H9 (cell line): ENCODE results near the gene KRT74. TPM values are rescaled to one million over a fixed set of nuclear protein-coding genes. Genes with fewer than 3 reads are reported as not detected.

Experiments
- DNase-seq: peaks from one replicate; pipeline ENCODE4 v3.0.0-alpha.2; 2017
- H2AFZ ChIP-seq: one replicate; pipeline ENCODE4 v1.6.1; 2013; ENCODE audit warnings: mild to moderate bottlenecking, low read length, control low read depth, moderate library complexity
- H2AK5ac ChIP-seq: 2 replicates; pipeline ENCODE4 v1.6.1; 2013; ENCODE audit warnings: low read length, control low read depth, mixed read lengths; ENCODE audit not compliant: insufficient read length
- H2BK120ac ChIP-seq: one replicate; pipeline ENCODE4 v1.6.1; 2013; ENCODE audit warnings: low read depth, mild to moderate bottlenecking, low read length, control low read depth, inconsistent platforms; ENCODE audit not compliant: poor library complexity, severe bottlenecking
- H2BK12ac ChIP-seq: 2 replicates; pipeline ENCODE4 v1.6.1; 2013; ENCODE audit warnings: low read length, control low read depth, mixed read lengths, low read depth; ENCODE audit not compliant: insufficient read length
- H2BK15ac ChIP-seq: 2 replicates; pipeline ENCODE4 v1.6.1; 2013; ENCODE audit warnings: low read depth, low read length, control low read depth
- H2BK20ac ChIP-seq: one replicate; pipeline ENCODE4 v1.6.1; 2013; ENCODE audit warnings: low read depth, mild to moderate bottlenecking, low read length, control low read depth, inconsistent platforms; ENCODE audit not compliant: poor library complexity, severe bottlenecking
- H2BK5ac ChIP-seq: 2 replicates; pipeline ENCODE4 v1.6.1; 2013; ENCODE audit warnings: low read length, control low read depth, mixed read lengths; ENCODE audit not compliant: insufficient read length
- H3K14ac ChIP-seq: 2 replicates; pipeline ENCODE4 v1.6.1; 2013; ENCODE audit warnings: low read length, control low read depth; ENCODE audit not compliant: insufficient read depth
- H3K18ac ChIP-seq: 2 replicates; pipeline ENCODE4 v1.6.1; 2013; ENCODE audit warnings: low read depth, mild to moderate bottlenecking, mixed read lengths, low read length, control low read depth; ENCODE audit not compliant: insufficient read length
- H3K23ac ChIP-seq: 2 replicates; pipeline ENCODE4 v1.6.1; 2013; ENCODE audit warnings: low read length, control low read depth, mixed read lengths, low read depth; ENCODE audit not compliant: insufficient read length
- H3K23me2 ChIP-seq: 2 replicates; pipeline ENCODE4 v1.6.1; 2013; ENCODE audit warnings: low read depth, mild to moderate bottlenecking, mixed read lengths, low read length, control low read depth; ENCODE audit not compliant: insufficient read length, poor library complexity, severe bottlenecking
- H3K27ac ChIP-seq: 2 replicates; pipeline ENCODE4 v1.5.1; 2013; ENCODE audit warnings: low read length, control low read depth, mixed read lengths, low read depth; ENCODE audit not compliant: insufficient read length
- H3K27me3 ChIP-seq: 2 replicates; pipeline ENCODE4 v1.6.1; 2013; ENCODE audit warnings: low read length, control low read depth, inconsistent platforms; ENCODE audit not compliant: insufficient read depth
- H3K4ac ChIP-seq: 2 replicates; pipeline ENCODE4 v1.6.1; 2013; ENCODE audit warnings: low read depth, mild to moderate bottlenecking, control low read depth, inconsistent platforms, low read length, moderate library complexity
- H3K4me1 ChIP-seq: 2 replicates; pipeline ENCODE4 v1.6.1; 2013; ENCODE audit warnings: low read length, control low read depth, inconsistent platforms; ENCODE audit not compliant: insufficient read depth
- H3K4me2 ChIP-seq: 2 replicates; pipeline ENCODE4 v1.6.1; 2013; ENCODE audit warnings: low read length, control low read depth, mixed read lengths; ENCODE audit not compliant: insufficient read length, insufficient read depth
- H3K56ac ChIP-seq: 2 replicates; pipeline ENCODE4 v1.6.1; 2013; ENCODE audit warnings: low read depth, mild to moderate bottlenecking, mixed read lengths, low read length, control low read depth; ENCODE audit not compliant: insufficient read length
- H3K79me1 ChIP-seq: 2 replicates; pipeline ENCODE4 v1.6.1; 2013; ENCODE audit warnings: low read depth, mild to moderate bottlenecking, moderate library complexity, low read length, control low read depth, inconsistent platforms; ENCODE audit not compliant: insufficient read depth, poor library complexity, severe bottlenecking
- H3K79me2 ChIP-seq: 2 replicates; pipeline ENCODE4 v1.6.1; 2013; ENCODE audit warnings: low read length, control low read depth, inconsistent platforms; ENCODE audit not compliant: insufficient read depth
- H3K9ac ChIP-seq: 2 replicates; pipeline ENCODE4 v1.6.1; 2013; ENCODE audit warnings: low read length, control low read depth, mixed read lengths; ENCODE audit not compliant: insufficient read length; ENCODE audit errors: extremely low read depth
- H3K9me3 ChIP-seq: one replicate; pipeline ENCODE4 v1.6.1; 2013; ENCODE audit warnings: low read depth, low read length, inconsistent platforms; ENCODE audit not compliant: control insufficient read depth
- H3T11ph ChIP-seq: one replicate; pipeline ENCODE4 v1.6.1; 2013; ENCODE audit warnings: mild to moderate bottlenecking, low read length, control low read depth, inconsistent platforms
- H4K20me1 ChIP-seq: one replicate; pipeline ENCODE4 v1.6.1; 2013; ENCODE audit not compliant: control insufficient read depth, insufficient read length, insufficient read depth
- H4K5ac ChIP-seq: 2 replicates; pipeline ENCODE4 v1.6.1; 2013; ENCODE audit warnings: low read depth, mild to moderate bottlenecking, mixed read lengths, low read length, control low read depth; ENCODE audit not compliant: insufficient read length
- H4K8ac ChIP-seq: replicated peaks from 2 replicates; pipeline ENCODE4 v1.6.1; 2013; ENCODE audit warnings: low read length, control low read depth, mixed read lengths, low read depth; ENCODE audit not compliant: insufficient read length
- H4K91ac ChIP-seq: 2 replicates; pipeline ENCODE4 v1.6.1; 2013; ENCODE audit warnings: low read depth, mild to moderate bottlenecking, moderate library complexity, mixed read lengths, low read length, control low read depth; ENCODE audit not compliant: insufficient read length
- H3K27ac Mint-ChIP-seq, 3 experiments: 2 replicates in 2 of 3; 3 replicates in 1 of 3; pipeline ENCODE4 v1.8.0; 2020 to 2021; ENCODE audit warnings: mixed read lengths in 3 of 3, mild to moderate bottlenecking in 1 of 3, moderate library complexity in 1 of 3
- H3K27me3 Mint-ChIP-seq: 2 replicates; pipeline ENCODE4 v1.8.0; 2021; ENCODE audit warnings: low read depth, mild to moderate bottlenecking, moderate library complexity, mixed read lengths
- H3K36me3 Mint-ChIP-seq, 3 experiments: 2 replicates in 2 of 3; 3 replicates in 1 of 3; pipeline ENCODE4 v1.8.0; 2020 to 2021; ENCODE audit warnings: low read depth in 3 of 3, mixed read lengths in 3 of 3; ENCODE audit not compliant: insufficient read depth in 1 of 3
- H3K4me1 Mint-ChIP-seq, 2 experiments: 2 replicates each; pipeline ENCODE4 v1.8.0; 2020; ENCODE audit warnings: mixed read lengths in 2 of 2
- H3K4me3 Mint-ChIP-seq, 2 experiments: 2 replicates in 1 of 2; 3 replicates in 1 of 2; pipeline ENCODE4 v1.8.0; 2020 to 2021; ENCODE audit warnings: mild to moderate bottlenecking in 2 of 2, mixed read lengths in 2 of 2, moderate library complexity in 1 of 2
- H3K9me3 Mint-ChIP-seq, 2 experiments: 2 replicates in 1 of 2; 3 replicates in 1 of 2; pipeline ENCODE4 v1.8.0; 2020; ENCODE audit warnings: mild to moderate bottlenecking in 2 of 2, mixed read lengths in 2 of 2, moderate library complexity in 1 of 2
- WGBS: extraction: QIAGEN DNeasy Blood & Tissue Kit; methylation state at CpG from one replicate; pipeline ENCODE4 v1.1.7; 2013; ENCODE audit warnings: missing lambda C conversion rate, low lambda C conversion rate, mixed read lengths; ENCODE audit not compliant: insufficient read length; ENCODE audit errors: extremely low coverage; 5-methylcytosine and 5-hydroxymethylcytosine counted together
- total RNA-seq: library from RNA; stranded (reverse); gene quantifications from 2 replicates; pipeline ENCODE4 v1.2.1, GENCODE V29; 2021
- TF ChIP-seq, protein P1 (sequence below): fragments of 200-600 bp; sonication (generic); conservative IDR thresholded peaks from 3 replicates; pipeline ENCODE4 v1.8.0; 2021; ENCODE audit warnings: antibody characterized with exemption, mild to moderate bottlenecking

KRT74 gene
- total RNA-seq, 1 experiment from 2014 or later: not detected

GRCh38 chr12:52613384-52614030 lies 39.9 kb upstream of the KRT74 start:
- no peak overlapping the region for H4K5ac ChIP-seq
- no peak overlapping the region; the same call in 1 of the 2 replicates for H3K14ac ChIP-seq
- H3K9ac ChIP-seq: no peak overlapping the region
- H3K27me3 Mint-ChIP-seq: peaks cover 42% of the 10 kb centered on the region
- H4K8ac ChIP-seq: no peak overlapping the region
- H3K4me1 Mint-ChIP-seq: peaks cover 0 to 4% of the 10 kb centered on the region in 2 experiments; a peak in 2 of 4 replicates
- H3K4ac ChIP-seq: no peak overlapping the region
- H2BK5ac ChIP-seq: no peak overlapping the region
- H4K20me1 ChIP-seq: no peaks in the 10 kb centered on the region
- H2AFZ ChIP-seq: no peak overlapping the region
- H3K4me1 ChIP-seq: no peaks in the 10 kb centered on the region
- no peaks in the 10 kb centered on the region for H3K79me1 ChIP-seq
- no peaks in the 10 kb centered on the region for H3K9me3 ChIP-seq
- H2BK12ac ChIP-seq: no peak overlapping the region
- no peaks in the 10 kb centered on the region for H3K27me3 ChIP-seq
- no peak overlapping the region for H3K27ac Mint-ChIP-seq
- no peaks in the 10 kb centered on the region for H3K79me2 ChIP-seq
- H3T11ph ChIP-seq: no peak overlapping the region
- no peak overlapping the region for H2BK20ac ChIP-seq
- H3K9me3 Mint-ChIP-seq: no peaks in the 10 kb centered on the region
- no peak overlapping the region for H3K27ac ChIP-seq
- no peak overlapping the region for H2AK5ac ChIP-seq
- no peak overlapping the region for H2BK15ac ChIP-seq
- H3K4me2 ChIP-seq: no peak overlapping the region
- no CpG with 5 or more reads among the region's 9 CpGs for WGBS
- no peaks in the 10 kb centered on the region for H3K36me3 Mint-ChIP-seq
- H3K23ac ChIP-seq: no peak overlapping the region
- peak; percentile 24 for DNase-seq
- H3K18ac ChIP-seq: no peak overlapping the region
- no peak overlapping the region for H3K56ac ChIP-seq
- TF ChIP-seq, protein P1, sequence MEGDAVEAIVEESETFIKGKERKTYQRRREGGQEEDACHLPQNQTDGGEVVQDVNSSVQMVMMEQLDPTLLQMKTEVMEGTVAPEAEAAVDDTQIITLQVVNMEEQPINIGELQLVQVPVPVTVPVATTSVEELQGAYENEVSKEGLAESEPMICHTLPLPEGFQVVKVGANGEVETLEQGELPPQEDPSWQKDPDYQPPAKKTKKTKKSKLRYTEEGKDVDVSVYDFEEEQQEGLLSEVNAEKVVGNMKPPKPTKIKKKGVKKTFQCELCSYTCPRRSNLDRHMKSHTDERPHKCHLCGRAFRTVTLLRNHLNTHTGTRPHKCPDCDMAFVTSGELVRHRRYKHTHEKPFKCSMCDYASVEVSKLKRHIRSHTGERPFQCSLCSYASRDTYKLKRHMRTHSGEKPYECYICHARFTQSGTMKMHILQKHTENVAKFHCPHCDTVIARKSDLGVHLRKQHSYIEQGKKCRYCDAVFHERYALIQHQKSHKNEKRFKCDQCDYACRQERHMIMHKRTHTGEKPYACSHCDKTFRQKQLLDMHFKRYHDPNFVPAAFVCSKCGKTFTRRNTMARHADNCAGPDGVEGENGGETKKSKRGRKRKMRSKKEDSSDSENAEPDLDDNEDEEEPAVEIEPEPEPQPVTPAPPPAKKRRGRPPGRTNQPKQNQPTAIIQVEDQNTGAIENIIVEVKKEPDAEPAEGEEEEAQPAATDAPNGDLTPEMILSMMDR: no peak
- H3K23me2 ChIP-seq: no peaks in the 10 kb centered on the region
- H2BK120ac ChIP-seq: no peak overlapping the region
- H4K91ac ChIP-seq: no peak overlapping the region
- H3K4me3 Mint-ChIP-seq: no peak overlapping the region
